Measurements from ENCODE around the gene ICAM3.

Gene ICAM3

DNA sequence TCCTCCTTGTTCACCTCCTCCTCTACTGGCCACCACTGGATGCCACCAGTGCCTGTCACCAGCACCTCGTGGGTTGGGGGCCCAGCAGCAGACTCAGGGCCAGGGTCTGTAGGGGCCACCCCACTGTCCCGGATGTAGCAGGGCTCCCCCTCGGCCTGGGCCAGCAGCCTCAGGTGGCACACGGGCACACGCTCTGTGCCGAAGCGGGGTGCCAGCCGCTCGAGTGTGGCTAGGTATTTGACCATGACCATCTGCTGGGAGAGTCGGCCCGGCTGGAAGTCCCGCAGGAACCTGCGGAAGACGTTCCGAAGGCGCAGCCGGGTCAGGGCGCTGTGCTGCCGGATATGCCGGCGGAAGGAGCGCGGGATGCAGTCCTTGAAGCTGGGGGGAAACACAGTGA lies 26.1 kb upstream of the ICAM3 start:
- H3F3A ChIP-seq (ENCODE audit: low read depth), result no peaks in the 10 kb centered on the region
- H3K9me2 ChIP-seq (replicated peaks; ENCODE audit: low read depth, low read length), result no peaks in the 10 kb centered on the region
- no peaks in the 10 kb centered on the region for H3K79me2 ChIP-seq (ENCODE audit: insufficient read depth, low read length)
- H3K4me1 ChIP-seq (ENCODE audit: insufficient read depth, low read length, poor library complexity, severe bottlenecking), result no peaks in the 10 kb centered on the region
- no peak overlapping the region for H3K9ac ChIP-seq (ENCODE audit: low read depth, low read length, poor library complexity, severe bottlenecking)
- no peaks in the 10 kb centered on the region for H4K20me1 ChIP-seq (ENCODE audit: insufficient read depth, low read length, poor library complexity, severe bottlenecking)
- no peak overlapping the region for H3K4me2 ChIP-seq (ENCODE audit: low read depth, low read length, poor library complexity, severe bottlenecking)
- H3K36me3 ChIP-seq (ENCODE audit: insufficient read depth, low read length), result peaks cover 80% of the 10 kb centered on the region; the same call in 1 of the 2 replicates
- H3K9me3 ChIP-seq (ENCODE audit: insufficient read depth, low read depth, low read length), result no peaks in the 10 kb centered on the region
- TF ChIP-seq EZH2phosphoT487 (IDR thresholded peaks at IDR 0.05; ENCODE audit: borderline replicate concordance), result no peak
- no peak for TF ChIP-seq CTCF (conservative IDR thresholded peaks at IDR 0.05; ENCODE audit: low read length)
- H3K27me3 ChIP-seq (ENCODE audit: insufficient read depth, low read length, poor library complexity, severe bottlenecking), result no peaks in the 10 kb centered on the region
- no peak overlapping the region for H3K4me3 ChIP-seq (ENCODE audit: low read length, poor library complexity, severe bottlenecking)
- no peak overlapping the region for H2AFZ ChIP-seq (ENCODE audit: low read length)

DNA sequence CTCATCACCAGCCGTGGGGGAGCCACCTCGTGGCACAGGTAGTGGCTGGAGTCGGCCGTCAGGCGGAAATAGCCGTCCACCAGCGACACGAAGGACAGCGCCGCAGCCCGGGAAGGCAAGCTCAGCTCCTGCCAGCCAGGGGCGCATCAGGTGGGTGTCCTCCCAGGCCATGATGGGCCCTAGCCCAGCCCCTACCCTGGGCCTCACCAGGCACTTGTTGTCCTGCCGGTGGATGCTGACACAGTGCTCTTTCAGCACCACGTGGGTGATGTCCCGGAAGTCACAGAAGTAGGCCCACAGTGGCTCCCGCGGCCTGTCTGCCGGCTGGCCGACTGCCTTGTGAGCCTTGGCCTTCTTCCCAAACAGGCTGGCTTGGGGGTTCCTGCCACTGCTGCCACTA lies 25.2 kb upstream of the ICAM3 start:
- Histone ChIP-seq H2AFZ (ENCODE audit: low read length) (no peak overlapping the region), H3K9ac (ENCODE audit: low read depth, low read length, poor library complexity, severe bottlenecking) (no peak overlapping the region), H3K4me3 (ENCODE audit: low read length, poor library complexity, severe bottlenecking) (no peak overlapping the region), H3K27me3 (ENCODE audit: insufficient read depth, low read length, poor library complexity, severe bottlenecking) (no peaks in the 10 kb centered on the region), H3F3A (ENCODE audit: low read depth) (no peaks in the 10 kb centered on the region), H3K9me2 (replicated peaks; ENCODE audit: low read depth, low read length) (no peaks in the 10 kb centered on the region), H3K79me2 (ENCODE audit: insufficient read depth, low read length) (no peaks in the 10 kb centered on the region), H4K20me1 (ENCODE audit: insufficient read depth, low read length, poor library complexity, severe bottlenecking) (no peaks in the 10 kb centered on the region), H3K4me1 (ENCODE audit: insufficient read depth, low read length, poor library complexity, severe bottlenecking) (no peaks in the 10 kb centered on the region), H3K4me2 (ENCODE audit: low read depth, low read length, poor library complexity, severe bottlenecking) (no peak overlapping the region), H3K9me3 (ENCODE audit: insufficient read depth, low read depth, low read length) (no peaks in the 10 kb centered on the region), H3K36me3 (ENCODE audit: insufficient read depth, low read length) (peaks cover 84% of the 10 kb centered on the region; the same call in 1 of the 2 replicates)
- no peak for TF ChIP-seq EZH2phosphoT487 (IDR thresholded peaks at IDR 0.05; ENCODE audit: borderline replicate concordance)
- no peak for TF ChIP-seq CTCF (conservative IDR thresholded peaks at IDR 0.05; ENCODE audit: low read length)

DNA sequence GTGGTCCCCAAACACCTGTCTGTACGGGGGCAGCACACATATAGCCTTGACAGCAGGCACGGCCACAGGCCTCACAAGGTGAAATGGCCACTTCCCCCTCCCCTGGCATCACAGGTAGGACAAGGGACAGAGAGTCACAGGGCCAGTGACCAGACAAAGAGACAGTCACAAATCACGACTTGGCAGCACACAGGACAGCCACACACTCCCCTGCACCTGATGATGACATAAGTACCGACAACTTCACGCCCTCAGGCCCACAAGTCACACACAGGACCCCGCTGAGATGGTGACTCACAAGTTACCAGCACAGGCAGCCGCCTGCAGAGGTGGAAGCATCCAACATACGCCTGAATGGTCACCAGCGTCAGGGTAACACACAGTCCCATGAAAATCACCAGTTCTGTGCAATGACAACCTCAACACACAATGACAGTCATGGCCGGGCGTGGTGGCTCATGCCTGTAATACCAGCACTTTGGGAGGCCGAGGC lies 24.4 kb upstream of the ICAM3 start:
- Histone ChIP-seq H3K4me2 (ENCODE audit: low read depth, low read length, poor library complexity, severe bottlenecking) (no peak overlapping the region), H3K4me1 (ENCODE audit: insufficient read depth, low read length, poor library complexity, severe bottlenecking) (no peaks in the 10 kb centered on the region), H3K36me3 (ENCODE audit: insufficient read depth, low read length) (peaks cover 81% of the 10 kb centered on the region; the same call in 1 of the 2 replicates), H3F3A (ENCODE audit: low read depth) (no peaks in the 10 kb centered on the region), H3K9me3 (ENCODE audit: insufficient read depth, low read depth, low read length) (no peaks in the 10 kb centered on the region), H2AFZ (ENCODE audit: low read length) (no peak overlapping the region), H3K4me3 (ENCODE audit: low read length, poor library complexity, severe bottlenecking) (no peak overlapping the region), H3K27me3 (ENCODE audit: insufficient read depth, low read length, poor library complexity, severe bottlenecking) (no peaks in the 10 kb centered on the region), H3K79me2 (ENCODE audit: insufficient read depth, low read length) (no peaks in the 10 kb centered on the region), H3K9me2 (replicated peaks; ENCODE audit: low read depth, low read length) (no peaks in the 10 kb centered on the region), H4K20me1 (ENCODE audit: insufficient read depth, low read length, poor library complexity, severe bottlenecking) (no peaks in the 10 kb centered on the region), H3K9ac (ENCODE audit: low read depth, low read length, poor library complexity, severe bottlenecking) (no peak overlapping the region)
- TF ChIP-seq CTCF (conservative IDR thresholded peaks at IDR 0.05; ENCODE audit: low read length), result no peak
- TF ChIP-seq EZH2phosphoT487 (IDR thresholded peaks at IDR 0.05; ENCODE audit: borderline replicate concordance), result no peak

Measured in Loucy (cell line).